Liver (tissue), 9 donors: ENCODE data around the gene ABLIM2. TPM values are rescaled to one million over a fixed set of nuclear protein-coding genes. Genes with fewer than 3 reads are reported as not detected.

Experiments
- DNase-seq: peaks from one replicate; pipeline ENCODE4 v3.0.0-alpha.2; 2017; ENCODE audit warnings: low spot score
- H3K27ac ChIP-seq, 2 donors: one replicate each; pipeline ENCODE4 v1.7.0; 2013; ENCODE audit warnings: inconsistent platforms in 2 of 2, low read length in 2 of 2, control low read depth in 1 of 2, low read depth in 1 of 2, mild to moderate bottlenecking in 1 of 2
- H3K27me3 ChIP-seq, 4 donors: one replicate each; pipeline versions ENCODE4 v1.6.1 to v1.7.0; 2013; ENCODE audit warnings: low read length in 3 of 4, inconsistent platforms in 1 of 4, mild to moderate bottlenecking in 1 of 4, moderate library complexity in 1 of 4; ENCODE audit not compliant: control insufficient read depth in 4 of 4, insufficient read depth in 4 of 4
- H3K36me3 ChIP-seq, 4 donors: one replicate each; pipeline versions ENCODE4 v1.6.1 to v1.7.0; 2013; ENCODE audit warnings: low read length in 3 of 4, mild to moderate bottlenecking in 3 of 4, low read depth in 1 of 4, moderate library complexity in 1 of 4; ENCODE audit not compliant: control insufficient read depth in 4 of 4, insufficient read depth in 3 of 4
- H3K4me1 ChIP-seq, 4 donors: one replicate each; pipeline versions ENCODE4 v1.6.1 to v1.7.0; 2013; ENCODE audit warnings: low read length in 3 of 4, mild to moderate bottlenecking in 3 of 4, moderate library complexity in 1 of 4; ENCODE audit not compliant: control insufficient read depth in 4 of 4, insufficient read depth in 4 of 4
- H3K4me3 ChIP-seq, 3 donors: one replicate each; pipeline versions ENCODE4 v1.6.1 to v1.7.0; 2013; ENCODE audit warnings: low read length in 3 of 3, control low read depth in 1 of 3, low read depth in 1 of 3, mild to moderate bottlenecking in 1 of 3
- H3K9ac ChIP-seq, 2 donors: one replicate each; pipeline ENCODE4 v1.7.0; 2013; ENCODE audit warnings: low read length in 2 of 2, mild to moderate bottlenecking in 2 of 2, moderate library complexity in 2 of 2, control low read depth in 1 of 2, low read depth in 1 of 2
- H3K9me3 ChIP-seq, 4 donors: one replicate each; pipeline versions ENCODE4 v1.6.1 to v1.7.0; 2013; ENCODE audit warnings: low read length in 3 of 4; ENCODE audit not compliant: control insufficient read depth in 4 of 4
- ATF3 ChIP-seq: IDR thresholded peaks from 2 replicates; pipeline ENCODE4 v1.6.1; 2016; ENCODE audit warnings: antibody characterized with exemption
- EGR1 ChIP-seq, 2 donors: IDR thresholded peaks; 2 replicates each; pipeline ENCODE4 v1.6.1; 2016 to 2018; ENCODE audit warnings: antibody characterized with exemption in 2 of 2, low read depth in 2 of 2
- FOXA1 ChIP-seq: IDR thresholded peaks from 2 replicates; pipeline ENCODE4 v1.6.1; 2016; ENCODE audit warnings: antibody characterized with exemption
- FOXA2 ChIP-seq: IDR thresholded peaks from 2 replicates; pipeline ENCODE4 v1.6.1; 2016; ENCODE audit warnings: antibody characterized with exemption
- GABPA ChIP-seq, 2 donors: IDR thresholded peaks in 1 of 2; conservative IDR thresholded peaks in 1 of 2; 2 replicates each; pipeline ENCODE4 v1.6.1; 2016; ENCODE audit warnings: antibody characterized with exemption in 2 of 2, mild to moderate bottlenecking in 1 of 2, moderate library complexity in 1 of 2
- HNF4A ChIP-seq, 2 donors: conservative IDR thresholded peaks; 2 replicates each; pipeline ENCODE4 v1.6.1; 2016; ENCODE audit warnings: antibody characterized with exemption in 2 of 2, mild to moderate bottlenecking in 2 of 2
- JUND ChIP-seq, 2 donors: IDR thresholded peaks; 2 replicates each; pipeline ENCODE4 v1.6.1; 2016; ENCODE audit warnings: antibody characterized with exemption in 2 of 2
- MAX ChIP-seq: IDR thresholded peaks from 2 replicates; pipeline ENCODE4 v1.6.1; 2016; ENCODE audit warnings: antibody characterized with exemption
- NR2F2 ChIP-seq: IDR thresholded peaks from 2 replicates; pipeline ENCODE4 v1.6.1; 2016; ENCODE audit warnings: antibody characterized with exemption
- RAD21 ChIP-seq, 2 donors: IDR thresholded peaks; 2 replicates each; pipeline ENCODE4 v1.6.1; 2016; ENCODE audit warnings: antibody characterized with exemption in 2 of 2, mild to moderate bottlenecking in 2 of 2
- REST ChIP-seq: IDR thresholded peaks from 2 replicates; pipeline ENCODE4 v1.6.1; 2016; ENCODE audit warnings: antibody characterized with exemption, mild to moderate bottlenecking
- RXRA ChIP-seq, 2 donors: IDR thresholded peaks; 2 replicates each; pipeline ENCODE4 v1.6.1; 2017 to 2018; ENCODE audit warnings: antibody characterized with exemption in 2 of 2, mild to moderate bottlenecking in 1 of 2
- SP1 ChIP-seq: IDR thresholded peaks from 2 replicates; pipeline ENCODE4 v1.6.1; 2018; ENCODE audit warnings: antibody characterized with exemption, mild to moderate bottlenecking
- TAF1 ChIP-seq: conservative IDR thresholded peaks from 2 replicates; pipeline ENCODE4 v1.6.1; 2016; ENCODE audit warnings: antibody characterized with exemption, mild to moderate bottlenecking
- whole genome bisulfite sequencing: extraction: QIAGEN DNeasy Blood & Tissue Kit; methylation state at CpG from one replicate; pipeline ENCODE4 v1.1.7; 2013; 5-methylcytosine and 5-hydroxymethylcytosine counted together
- polyA plus RNA-seq, 2 donors: library from polyadenylated mRNA; stranded (reverse) in 1 of 2; unstranded in 1 of 2; fragments of 200-250 nt in 1 of 2; fragments of >200 nt in 1 of 2; fragmentation: Nextera tagmentation in 1 of 2; extraction: Ambion mirVana in 1 of 2; gene quantifications; one replicate each; pipeline versions ENCODE4 v1.2.1 to v1.2.3, GENCODE V29; 2013 to 2015
- total RNA-seq, 2 donors: library from RNA; depleted of rRNA; stranded (reverse); fragments of >200 nt; gene quantifications; one replicate each; pipeline ENCODE4 v1.2.3, GENCODE V29; 2014
- TF ChIP-seq, protein P1 (sequence below): IDR thresholded peaks from 2 replicates; pipeline ENCODE4 v1.6.1; 2016; ENCODE audit warnings: antibody characterized with exemption
- TF ChIP-seq, protein P2 (sequence below): fragments of 150-350 bp; IDR thresholded peaks from 2 replicates; pipeline ENCODE4 v1.5.1; 2017; ENCODE audit warnings: improper control_type of control experiment, low read depth, low read length; ENCODE audit not compliant: missing input control
- donor health status: healthy.
- donor health status: healthy.
- donor health status: healthy.
- donor health status: healthy.
- donor health status: healthy.

Gene ABLIM2
- total and polyA plus RNA-seq, 4 donors: 0.75 to 2.5 (median 0.93) TPM

- WGBS: 74% methylated on average over 8 of the region's 8 CpGs
- Histone ChIP-seq H3K27ac (no peak overlapping the region), H3K36me3 (no peaks in the 10 kb centered on the region), H3K4me1 (no peaks in the 10 kb centered on the region), H3K4me3 (no peak overlapping the region), H3K27me3 (no peaks in the 10 kb centered on the region), H3K9me3 (no peaks in the 10 kb centered on the region), H3K9ac (no peak overlapping the region)
- TF ChIP-seq RAD21 (IDR thresholded peaks at IDR 0.05) (no peak), REST (no peak), GABPA (IDR thresholded peaks at IDR 0.05 in 1 of 2, conservative IDR thresholded peaks at IDR 0.05 in 1 of 2) (no peak), FOXA2 (no peak), ATF3 (no peak), SP1 (no peak)
- TF ChIP-seq, protein P1, sequence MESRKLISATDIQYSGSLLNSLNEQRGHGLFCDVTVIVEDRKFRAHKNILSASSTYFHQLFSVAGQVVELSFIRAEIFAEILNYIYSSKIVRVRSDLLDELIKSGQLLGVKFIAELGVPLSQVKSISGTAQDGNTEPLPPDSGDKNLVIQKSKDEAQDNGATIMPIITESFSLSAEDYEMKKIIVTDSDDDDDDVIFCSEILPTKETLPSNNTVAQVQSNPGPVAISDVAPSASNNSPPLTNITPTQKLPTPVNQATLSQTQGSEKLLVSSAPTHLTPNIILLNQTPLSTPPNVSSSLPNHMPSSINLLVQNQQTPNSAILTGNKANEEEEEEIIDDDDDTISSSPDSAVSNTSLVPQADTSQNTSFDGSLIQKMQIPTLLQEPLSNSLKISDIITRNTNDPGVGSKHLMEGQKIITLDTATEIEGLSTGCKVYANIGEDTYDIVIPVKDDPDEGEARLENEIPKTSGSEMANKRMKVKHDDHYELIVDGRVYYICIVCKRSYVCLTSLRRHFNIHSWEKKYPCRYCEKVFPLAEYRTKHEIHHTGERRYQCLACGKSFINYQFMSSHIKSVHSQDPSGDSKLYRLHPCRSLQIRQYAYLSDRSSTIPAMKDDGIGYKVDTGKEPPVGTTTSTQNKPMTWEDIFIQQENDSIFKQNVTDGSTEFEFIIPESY: no peak
- TF ChIP-seq, protein P2, sequence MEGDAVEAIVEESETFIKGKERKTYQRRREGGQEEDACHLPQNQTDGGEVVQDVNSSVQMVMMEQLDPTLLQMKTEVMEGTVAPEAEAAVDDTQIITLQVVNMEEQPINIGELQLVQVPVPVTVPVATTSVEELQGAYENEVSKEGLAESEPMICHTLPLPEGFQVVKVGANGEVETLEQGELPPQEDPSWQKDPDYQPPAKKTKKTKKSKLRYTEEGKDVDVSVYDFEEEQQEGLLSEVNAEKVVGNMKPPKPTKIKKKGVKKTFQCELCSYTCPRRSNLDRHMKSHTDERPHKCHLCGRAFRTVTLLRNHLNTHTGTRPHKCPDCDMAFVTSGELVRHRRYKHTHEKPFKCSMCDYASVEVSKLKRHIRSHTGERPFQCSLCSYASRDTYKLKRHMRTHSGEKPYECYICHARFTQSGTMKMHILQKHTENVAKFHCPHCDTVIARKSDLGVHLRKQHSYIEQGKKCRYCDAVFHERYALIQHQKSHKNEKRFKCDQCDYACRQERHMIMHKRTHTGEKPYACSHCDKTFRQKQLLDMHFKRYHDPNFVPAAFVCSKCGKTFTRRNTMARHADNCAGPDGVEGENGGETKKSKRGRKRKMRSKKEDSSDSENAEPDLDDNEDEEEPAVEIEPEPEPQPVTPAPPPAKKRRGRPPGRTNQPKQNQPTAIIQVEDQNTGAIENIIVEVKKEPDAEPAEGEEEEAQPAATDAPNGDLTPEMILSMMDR: no peak
- DNase-seq: no peak
Observed at GRCh38 chr4:8131210-8131609, 27.4 kb downstream of the ABLIM2 start.

- H3K27ac ChIP-seq: no peak overlapping the region
- H3K4me3 ChIP-seq: no peak overlapping the region
- TF ChIP-seq RXRA (IDR thresholded peaks at IDR 0.05): no peak
- TF ChIP-seq, protein P2: no peak
- no peak for TF ChIP-seq JUND (IDR thresholded peaks at IDR 0.05)
- no peak for TF ChIP-seq FOXA1
- TF ChIP-seq, protein P1: no peak
- TF ChIP-seq EGR1 (IDR thresholded peaks at IDR 0.05; ENCODE audit: low read depth in 2 of 2): no peak
- TF ChIP-seq FOXA2: no peak
- no peak for TF ChIP-seq MAX
- TF ChIP-seq HNF4A (conservative IDR thresholded peaks at IDR 0.05): no peak
- TF ChIP-seq NR2F2: no peak
- no peak for TF ChIP-seq TAF1
- H3K9me3 ChIP-seq: no peaks in the 10 kb centered on the region
- H3K9ac ChIP-seq: no peak overlapping the region
- no peak for DNase-seq
- no peaks in the 10 kb centered on the region for H3K4me1 ChIP-seq
- no peaks in the 10 kb centered on the region for H3K36me3 ChIP-seq
- no peaks in the 10 kb centered on the region for H3K27me3 ChIP-seq
- WGBS: 90% methylated on average over 18 of the region's 18 CpGs
Observed at GRCh38 chr4:8130346-8131066, 28.1 kb downstream of the ABLIM2 start.
